ENCODE data around the gene CRABP2.

The CRABP2 gene

DNA sequence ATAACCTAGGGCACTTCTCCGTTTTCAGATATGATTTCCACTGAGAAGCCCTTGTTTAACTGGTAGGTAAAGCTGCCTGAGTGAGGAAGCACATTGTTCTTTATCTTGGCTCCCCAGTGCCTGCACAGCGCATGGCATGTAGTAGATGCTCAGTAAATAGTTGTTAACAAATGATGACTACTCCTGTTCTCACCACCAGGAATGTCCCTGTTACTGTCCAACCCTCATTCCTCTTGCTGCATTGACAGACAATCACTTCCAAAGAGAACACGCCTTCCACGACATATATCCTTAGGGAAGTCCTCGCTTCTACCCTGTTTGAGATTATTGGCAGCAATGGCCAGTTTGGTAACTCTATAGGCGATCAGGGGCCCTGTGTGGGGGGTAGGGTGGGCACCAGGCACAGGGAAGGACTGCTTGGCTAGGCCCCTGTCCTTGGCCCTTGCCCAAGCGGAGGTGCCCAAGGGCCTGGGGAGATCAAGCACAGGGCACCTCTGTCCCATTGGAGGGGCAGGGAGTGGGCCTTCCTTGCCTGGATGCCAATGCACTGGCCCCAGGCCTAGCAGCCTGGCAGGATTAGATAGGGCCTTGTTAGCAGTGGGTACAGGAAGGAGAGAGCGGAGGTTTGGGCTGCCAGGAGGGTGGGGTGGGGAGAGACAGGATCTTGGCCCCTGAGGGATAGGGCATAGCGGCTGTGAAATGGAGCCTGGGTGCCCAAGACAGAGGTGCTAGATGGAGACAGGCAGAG, 38.3 kb downstream of the CRABP2 start:
- DNase-seq, result no peak

GRCh38 chr1:156665539-156665938, 39.8 kb downstream of the CRABP2 start:
- DNase-seq, result no peak

- peak; percentile 67 for DNase-seq
Observed at GRCh38 chr1:156664767-156665411, 40.5 kb downstream of the CRABP2 start.

DNA sequence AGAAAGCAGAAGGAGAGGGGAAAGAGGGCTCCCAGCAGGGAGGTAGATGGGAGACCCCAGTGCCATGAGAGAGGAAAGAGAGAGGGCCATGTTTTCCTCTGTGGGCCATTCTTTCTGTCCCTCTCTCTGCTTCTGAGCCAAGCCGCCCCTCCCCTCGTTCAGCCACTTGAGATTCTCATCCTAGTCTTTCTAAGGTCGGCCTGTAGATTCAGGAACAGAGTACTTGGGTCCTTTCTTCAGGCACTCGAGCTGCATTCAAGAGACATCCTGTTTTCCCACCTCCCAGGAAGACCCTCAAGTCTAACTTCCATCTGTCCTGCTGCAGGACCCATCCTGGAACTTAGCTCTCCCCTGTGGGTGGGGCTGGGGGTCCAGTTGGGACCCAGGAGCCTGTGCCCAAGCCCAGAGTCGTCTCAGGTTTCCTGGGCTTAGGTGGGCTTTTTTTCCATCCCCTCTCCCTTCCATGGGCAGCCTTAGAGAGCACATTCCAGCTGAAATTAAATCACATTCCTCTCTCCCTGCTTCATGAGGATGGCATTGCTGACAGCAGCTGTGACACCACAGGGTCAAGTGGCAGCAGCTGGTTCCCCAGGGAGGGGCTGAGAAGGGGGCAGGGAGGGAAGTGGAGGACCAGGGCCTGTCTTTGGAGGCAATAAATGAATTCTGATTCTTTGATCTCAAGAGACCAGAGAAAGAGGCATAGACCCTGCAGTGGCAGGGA, 41.2 kb downstream of the CRABP2 start:
- peak; percentile 64 for DNase-seq

GRCh38 chr1:156663178-156663577, 42.2 kb downstream of the CRABP2 start:
- peak; percentile 78 for DNase-seq

GRCh38 chr1:156662800-156663055, 42.7 kb downstream of the CRABP2 start:
- DNase-seq, result no peak

- peak; percentile 54 for DNase-seq
Observed at GRCh38 chr1:156662005-156662799, 43.2 kb downstream of the CRABP2 start.

GRCh38 chr1:156660752-156661112, 44.7 kb downstream of the CRABP2 start:
- no peak for DNase-seq

GRCh38 chr1:156659988-156660751, 45.2 kb downstream of the CRABP2 start:
- DNase-seq, result peak; percentile 99

DNA sequence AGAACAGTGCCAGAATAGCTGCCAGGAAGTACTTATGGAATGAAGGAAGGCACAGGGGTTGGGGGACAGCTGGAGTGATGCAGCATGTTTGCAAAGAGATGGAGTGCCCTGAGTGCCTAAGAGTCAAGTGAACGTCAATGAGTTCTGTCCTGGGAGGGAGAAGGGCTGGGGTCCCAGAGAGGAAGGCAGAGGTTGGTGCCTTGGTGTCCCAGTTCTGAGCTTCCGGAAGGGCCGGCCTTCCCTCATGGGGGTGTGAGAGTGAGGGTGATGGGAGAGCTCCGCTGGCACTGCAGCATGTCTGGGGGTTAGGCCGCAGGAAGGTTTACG, 45.8 kb downstream of the CRABP2 start:
- no peak for DNase-seq

- DNase-seq, result no peak
Observed at GRCh38 chr1:156658945-156659574, 46.3 kb downstream of the CRABP2 start.

DNA sequence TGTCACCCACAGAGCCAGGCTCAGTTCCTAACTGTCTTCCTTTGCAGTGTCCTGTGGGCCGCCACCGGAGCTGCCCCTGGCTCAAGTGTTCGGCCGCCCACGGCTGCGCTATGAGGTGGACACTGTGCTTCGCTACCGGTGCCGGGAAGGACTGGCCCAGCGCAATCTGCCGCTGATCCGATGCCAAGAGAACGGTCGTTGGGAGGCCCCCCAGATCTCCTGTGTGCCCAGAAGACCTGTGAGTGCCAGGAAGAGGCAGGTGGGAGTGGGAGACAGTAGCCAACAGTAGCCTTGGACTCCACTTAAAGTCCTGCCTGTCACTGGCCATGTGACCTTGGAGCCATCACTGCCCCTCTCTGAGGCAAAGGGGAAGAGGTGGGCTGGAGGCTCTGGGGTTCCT, 46.9 kb downstream of the CRABP2 start:
- DNase-seq, result no peak

GRCh38 chr1:156657741-156658319, 47.6 kb downstream of the CRABP2 start:
- no peak for DNase-seq

DNA sequence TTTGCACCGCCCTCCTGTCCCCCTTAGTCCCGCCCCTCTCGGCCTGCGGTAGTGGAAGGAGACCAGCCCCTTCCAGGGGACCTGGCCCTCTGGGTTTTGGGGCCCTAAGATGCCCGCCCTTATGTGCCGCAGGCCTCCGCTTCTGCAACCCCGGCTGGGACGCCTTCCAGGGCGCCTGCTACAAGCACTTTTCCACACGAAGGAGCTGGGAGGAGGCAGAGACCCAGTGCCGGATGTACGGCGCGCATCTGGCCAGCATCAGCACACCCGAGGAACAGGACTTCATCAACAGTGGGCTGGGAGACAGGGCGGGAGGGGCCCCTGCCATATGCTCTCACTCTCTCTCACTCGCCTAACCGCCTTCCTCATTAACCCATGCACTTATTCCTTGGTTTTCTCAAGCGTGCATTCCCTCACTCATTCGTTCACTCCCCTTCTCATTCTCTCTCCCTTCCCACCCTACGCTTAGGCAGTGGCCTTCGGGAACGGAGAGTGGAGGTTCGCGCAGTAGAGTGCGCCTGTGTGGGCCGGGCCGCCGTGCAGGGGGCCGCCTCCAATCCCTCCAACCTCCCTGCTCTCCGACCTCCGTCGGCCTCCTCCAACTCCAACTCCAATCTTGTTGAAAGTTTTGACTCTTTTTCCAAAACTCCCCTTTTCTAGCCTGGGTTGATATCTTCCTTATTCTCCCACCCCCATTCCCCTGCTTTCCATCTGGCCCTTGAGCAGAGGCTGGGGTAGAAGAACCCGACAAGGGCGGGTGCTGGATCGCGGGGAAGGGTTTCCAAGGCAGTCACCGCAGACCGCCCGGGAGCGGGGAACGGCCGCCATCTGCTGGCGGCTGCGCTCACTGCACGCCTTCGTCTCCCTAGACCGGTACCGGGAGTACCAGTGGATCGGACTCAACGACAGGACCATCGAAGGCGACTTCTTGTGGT, 48.3 kb downstream of the CRABP2 start:
- DNase-seq, result peak; percentile 88

GRCh38 chr1:156655904-156656516, 49.4 kb downstream of the CRABP2 start:
- DNase-seq, result no peak

DNA sequence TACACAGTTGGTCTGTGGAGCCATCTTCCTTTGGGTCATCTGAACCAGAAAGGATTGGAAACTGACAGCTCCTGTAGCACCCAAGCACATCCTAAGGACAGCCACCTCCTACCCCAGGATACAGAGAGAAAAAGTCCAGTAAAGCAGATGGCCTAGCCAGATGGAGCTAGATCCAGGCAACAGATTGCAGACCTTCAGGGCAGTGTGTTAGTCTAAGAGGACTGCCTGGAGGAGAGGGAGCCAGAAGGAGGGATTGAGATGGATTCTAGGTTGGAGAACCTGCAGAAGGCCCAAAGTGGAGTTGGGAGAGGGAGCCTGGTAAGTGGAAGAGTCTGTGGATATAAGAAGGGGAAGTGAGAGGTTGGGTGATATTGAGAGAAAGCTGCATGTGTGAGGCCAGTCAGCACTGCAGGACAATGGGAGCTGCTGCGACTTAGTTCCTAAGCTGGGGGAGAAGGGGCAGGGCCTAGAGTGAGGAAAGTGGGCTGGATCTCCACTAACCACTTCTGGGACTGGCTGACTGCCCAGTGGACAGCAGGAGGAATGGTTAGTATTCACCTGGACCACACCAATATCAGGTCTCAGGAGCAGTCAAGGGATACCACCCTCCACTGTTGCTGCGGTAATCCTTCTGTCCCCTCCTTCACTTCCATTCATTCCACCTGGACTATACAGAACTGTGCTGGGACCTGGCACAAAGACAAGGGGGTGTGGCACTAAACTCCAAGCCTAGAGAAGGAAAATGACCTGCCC, 50.1 kb downstream of the CRABP2 start:
- DNase-seq, result no peak

- DNase-seq, result no peak
Observed at GRCh38 chr1:156654700-156655099, 50.7 kb downstream of the CRABP2 start.

- DNase-seq, result no peak
Observed at GRCh38 chr1:156652992-156653355, 52.4 kb downstream of the CRABP2 start.

GRCh38 chr1:156652131-156652991, 53.0 kb downstream of the CRABP2 start:
- DNase-seq, result peak; percentile 64
